ENCODE measurements around the gene NCOA3.

NCOA3 gene

DNA sequence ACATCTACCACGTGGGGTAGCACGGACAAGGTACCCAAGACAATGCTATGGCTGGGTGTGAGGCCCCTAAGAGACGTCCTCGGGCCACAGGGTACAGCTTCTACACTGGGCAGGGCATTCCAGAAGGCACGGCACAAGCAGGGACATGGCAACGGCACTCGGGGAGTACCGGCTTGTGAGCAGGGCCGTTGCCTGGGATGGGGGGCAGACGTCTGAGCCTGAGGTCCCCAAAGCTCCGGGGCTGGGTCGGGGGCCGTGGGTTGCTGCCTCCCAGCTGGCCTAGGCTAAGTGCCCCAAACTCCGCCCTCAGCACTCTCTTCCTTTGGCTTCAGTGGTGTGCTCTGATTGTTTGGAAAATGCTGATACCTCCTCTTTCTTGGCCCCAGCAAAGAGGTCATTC, 173.0 kb downstream of the NCOA3 start:
- Histone ChIP-seq H3K36me3 (ENCODE audit: insufficient read depth, low read length) (no peaks in the 10 kb centered on the region), H3K9me3 (ENCODE audit: insufficient read depth, low read depth, low read length) (no peaks in the 10 kb centered on the region), H3K9me2 (replicated peaks; ENCODE audit: low read depth, low read length) (no peaks in the 10 kb centered on the region), H2AFZ (ENCODE audit: low read length) (no peak overlapping the region), H3F3A (ENCODE audit: low read depth) (no peaks in the 10 kb centered on the region), H3K4me1 (ENCODE audit: insufficient read depth, low read length, poor library complexity, severe bottlenecking) (no peaks in the 10 kb centered on the region), H3K27me3 (ENCODE audit: insufficient read depth, low read length, poor library complexity, severe bottlenecking) (no peaks in the 10 kb centered on the region), H4K20me1 (ENCODE audit: insufficient read depth, low read length, poor library complexity, severe bottlenecking) (no peaks in the 10 kb centered on the region), H3K4me3 (ENCODE audit: low read length, poor library complexity, severe bottlenecking) (no peak overlapping the region), H3K4me2 (ENCODE audit: low read depth, low read length, poor library complexity, severe bottlenecking) (no peak overlapping the region), H3K79me2 (ENCODE audit: insufficient read depth, low read length) (no peaks in the 10 kb centered on the region), H3K9ac (ENCODE audit: low read depth, low read length, poor library complexity, severe bottlenecking) (no peak overlapping the region)
- TF ChIP-seq EZH2phosphoT487 (IDR thresholded peaks at IDR 0.05; ENCODE audit: borderline replicate concordance): no peak
- TF ChIP-seq, protein P1, sequence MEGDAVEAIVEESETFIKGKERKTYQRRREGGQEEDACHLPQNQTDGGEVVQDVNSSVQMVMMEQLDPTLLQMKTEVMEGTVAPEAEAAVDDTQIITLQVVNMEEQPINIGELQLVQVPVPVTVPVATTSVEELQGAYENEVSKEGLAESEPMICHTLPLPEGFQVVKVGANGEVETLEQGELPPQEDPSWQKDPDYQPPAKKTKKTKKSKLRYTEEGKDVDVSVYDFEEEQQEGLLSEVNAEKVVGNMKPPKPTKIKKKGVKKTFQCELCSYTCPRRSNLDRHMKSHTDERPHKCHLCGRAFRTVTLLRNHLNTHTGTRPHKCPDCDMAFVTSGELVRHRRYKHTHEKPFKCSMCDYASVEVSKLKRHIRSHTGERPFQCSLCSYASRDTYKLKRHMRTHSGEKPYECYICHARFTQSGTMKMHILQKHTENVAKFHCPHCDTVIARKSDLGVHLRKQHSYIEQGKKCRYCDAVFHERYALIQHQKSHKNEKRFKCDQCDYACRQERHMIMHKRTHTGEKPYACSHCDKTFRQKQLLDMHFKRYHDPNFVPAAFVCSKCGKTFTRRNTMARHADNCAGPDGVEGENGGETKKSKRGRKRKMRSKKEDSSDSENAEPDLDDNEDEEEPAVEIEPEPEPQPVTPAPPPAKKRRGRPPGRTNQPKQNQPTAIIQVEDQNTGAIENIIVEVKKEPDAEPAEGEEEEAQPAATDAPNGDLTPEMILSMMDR (conservative IDR thresholded peaks at IDR 0.05; ENCODE audit: low read length): no peak

DNA sequence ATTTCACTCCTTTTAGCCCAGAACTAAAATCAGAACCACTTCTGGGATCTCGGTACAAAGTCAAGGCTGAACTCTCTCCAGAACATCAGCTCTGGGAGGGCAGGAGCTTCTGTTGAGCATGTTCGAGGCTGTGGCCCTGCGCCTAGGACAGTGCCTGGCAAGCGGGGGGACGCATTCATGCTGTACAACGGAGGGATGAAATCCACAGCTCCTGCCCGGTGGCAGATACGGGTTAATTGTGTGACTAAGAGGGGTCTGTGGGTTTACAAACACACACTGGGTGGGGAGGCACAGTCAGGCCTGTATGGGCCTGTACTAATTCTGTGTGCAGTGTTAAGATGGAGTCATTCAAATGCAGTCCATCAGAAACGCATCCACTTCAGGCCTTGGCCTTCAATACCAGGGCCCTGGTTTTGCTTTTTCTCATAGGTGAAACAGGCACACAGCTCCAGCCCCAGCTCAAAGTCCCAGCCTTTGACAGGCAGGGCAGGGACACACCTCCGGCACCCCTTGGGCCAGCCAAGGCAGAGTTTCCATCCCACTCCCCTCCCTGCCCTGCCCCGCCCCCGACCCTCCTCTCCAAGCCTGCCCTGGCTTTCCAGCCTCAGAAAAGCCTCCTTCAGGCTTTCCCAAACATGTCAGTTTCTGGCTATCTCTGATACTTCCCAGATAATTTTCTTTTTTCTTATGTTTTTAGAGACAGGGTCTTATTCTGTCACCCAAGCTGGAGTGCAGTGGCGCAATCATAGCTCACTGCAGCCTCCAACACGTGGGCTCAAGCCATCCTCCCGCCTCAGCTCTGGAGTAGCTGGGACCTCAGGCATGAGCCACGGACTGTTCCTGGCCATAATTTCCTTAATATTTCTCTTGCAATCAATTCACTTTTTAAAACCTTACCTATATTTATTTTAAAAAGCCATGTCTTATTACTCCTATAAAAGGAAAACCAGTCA, 173.8 kb downstream of the NCOA3 start:
- no peak for TF ChIP-seq EZH2phosphoT487 (IDR thresholded peaks at IDR 0.05; ENCODE audit: borderline replicate concordance)
- TF ChIP-seq, protein P1 (conservative IDR thresholded peaks at IDR 0.05; ENCODE audit: low read length): no peak
- Histone ChIP-seq H4K20me1 (ENCODE audit: insufficient read depth, low read length, poor library complexity, severe bottlenecking) (no peaks in the 10 kb centered on the region), H3K9me3 (ENCODE audit: insufficient read depth, low read depth, low read length) (no peaks in the 10 kb centered on the region), H3F3A (ENCODE audit: low read depth) (no peaks in the 10 kb centered on the region), H3K36me3 (ENCODE audit: insufficient read depth, low read length) (no peaks in the 10 kb centered on the region), H3K4me2 (ENCODE audit: low read depth, low read length, poor library complexity, severe bottlenecking) (no peak overlapping the region), H3K4me1 (ENCODE audit: insufficient read depth, low read length, poor library complexity, severe bottlenecking) (no peaks in the 10 kb centered on the region), H3K79me2 (ENCODE audit: insufficient read depth, low read length) (no peaks in the 10 kb centered on the region), H3K27me3 (ENCODE audit: insufficient read depth, low read length, poor library complexity, severe bottlenecking) (no peaks in the 10 kb centered on the region), H3K9ac (ENCODE audit: low read depth, low read length, poor library complexity, severe bottlenecking) (no peak overlapping the region), H3K4me3 (ENCODE audit: low read length, poor library complexity, severe bottlenecking) (no peak overlapping the region), H2AFZ (ENCODE audit: low read length) (no peak overlapping the region), H3K9me2 (replicated peaks; ENCODE audit: low read depth, low read length) (no peaks in the 10 kb centered on the region)

DNA sequence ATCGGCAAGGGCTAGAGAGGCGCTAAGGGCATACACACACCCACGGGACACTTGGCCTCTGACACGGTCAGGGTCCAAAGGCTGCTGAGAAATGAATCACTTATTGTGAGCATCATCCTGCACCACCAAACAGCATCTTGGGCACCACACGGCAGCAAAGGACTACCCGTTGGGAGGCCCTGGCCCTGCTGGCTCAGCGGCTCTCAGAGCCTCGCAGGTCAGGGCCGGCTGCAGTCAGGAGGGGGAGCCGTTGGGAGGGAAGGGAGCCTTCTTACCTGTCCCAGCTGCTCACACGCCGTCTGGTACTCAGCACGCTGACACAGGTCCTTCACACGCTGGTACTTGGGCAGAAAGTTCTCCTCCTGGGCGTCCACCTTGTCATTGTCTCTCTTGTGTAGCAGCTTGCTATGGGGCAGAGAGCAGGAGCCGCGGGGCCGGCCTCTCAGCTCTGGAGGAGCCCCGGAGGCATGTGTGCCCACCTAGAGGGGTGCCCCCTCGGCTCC, 174.6 kb downstream of the NCOA3 start:
- H3K4me3 ChIP-seq (ENCODE audit: low read length, poor library complexity, severe bottlenecking): no peak overlapping the region
- H3K9me2 ChIP-seq (replicated peaks; ENCODE audit: low read depth, low read length): no peaks in the 10 kb centered on the region
- TF ChIP-seq EZH2phosphoT487 (IDR thresholded peaks at IDR 0.05; ENCODE audit: borderline replicate concordance): no peak
- TF ChIP-seq, protein P1 (conservative IDR thresholded peaks at IDR 0.05; ENCODE audit: low read length): no peak
- H3K36me3 ChIP-seq (ENCODE audit: insufficient read depth, low read length): no peaks in the 10 kb centered on the region
- no peaks in the 10 kb centered on the region for H4K20me1 ChIP-seq (ENCODE audit: insufficient read depth, low read length, poor library complexity, severe bottlenecking)
- no peaks in the 10 kb centered on the region for H3K9me3 ChIP-seq (ENCODE audit: insufficient read depth, low read depth, low read length)
- no peak overlapping the region for H2AFZ ChIP-seq (ENCODE audit: low read length)
- H3K9ac ChIP-seq (ENCODE audit: low read depth, low read length, poor library complexity, severe bottlenecking): no peak overlapping the region
- no peaks in the 10 kb centered on the region for H3K4me1 ChIP-seq (ENCODE audit: insufficient read depth, low read length, poor library complexity, severe bottlenecking)
- H3K79me2 ChIP-seq (ENCODE audit: insufficient read depth, low read length): no peaks in the 10 kb centered on the region
- no peaks in the 10 kb centered on the region for H3K27me3 ChIP-seq (ENCODE audit: insufficient read depth, low read length, poor library complexity, severe bottlenecking)
- H3K4me2 ChIP-seq (ENCODE audit: low read depth, low read length, poor library complexity, severe bottlenecking): no peak overlapping the region
- H3F3A ChIP-seq (ENCODE audit: low read depth): no peaks in the 10 kb centered on the region
